Transverse colon (tissue), 3 donors: Measurements from ENCODE around the gene USP20.

Experiments
- CTCF ChIP-seq, 5 experiments: fragments of 200-600 bp in 3 of 5; fragments of 450-650 bp in 2 of 5; sonication (generic) in 3 of 5; IDR thresholded peaks; 1 replicate in 2 of 5; 2 replicates in 3 of 5; pipeline ENCODE4 v1.5.1; 2016 to 2017; ENCODE audit warnings: antibody characterized with exemption in 5 of 5, inconsistent platforms in 3 of 5, mild to moderate bottlenecking in 2 of 5, moderate library complexity in 1 of 5
- EP300 ChIP-seq: sonication (generic); formaldehyde crosslinking; IDR thresholded peaks from one replicate; pipeline ENCODE4 v1.6.1; 2017; ENCODE audit warnings: antibody characterized with exemption, low read depth
- POLR2A ChIP-seq: fragments of 450-650 bp; IDR thresholded peaks from one replicate; pipeline ENCODE4 v1.6.1; 2016; ENCODE audit warnings: antibody characterized with exemption, mild to moderate bottlenecking, moderate library complexity

GRCh38 chr9:129901993-129902739 lies 66.9 kb downstream of the USP20 start:
- TF ChIP-seq POLR2A: no peak
- TF ChIP-seq CTCF (IDR thresholded peaks at IDR 0.05): no peak
- no peak for TF ChIP-seq EP300
